ENCODE data around the gene ABCC4.
A peak's percentile ranks its signal among the peaks of the same experiment; 100 is the strongest.

The ABCC4 gene

DNA sequence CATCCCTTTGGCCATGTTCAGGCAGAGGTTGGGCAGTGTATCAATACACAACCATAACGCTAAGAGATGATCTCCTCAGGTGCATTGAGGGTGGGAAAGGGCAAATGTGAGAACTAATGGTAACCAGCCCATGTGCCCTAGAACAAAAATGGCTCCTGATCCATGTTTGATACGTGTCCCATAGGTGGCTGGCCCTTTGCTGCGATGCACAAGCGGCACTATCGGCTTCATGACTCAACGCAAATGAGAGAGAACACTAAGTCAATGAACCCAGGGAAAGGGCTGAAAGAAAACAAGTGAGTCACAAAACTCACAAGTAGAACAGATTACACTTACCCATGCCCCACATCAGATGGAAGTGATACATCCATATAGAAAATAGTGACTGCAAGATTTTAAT lies 201.7 kb downstream of the ABCC4 start:
- H3K4me3 ChIP-seq (ENCODE audit: low read length), result no peak overlapping the region
- TF ChIP-seq, protein P1, sequence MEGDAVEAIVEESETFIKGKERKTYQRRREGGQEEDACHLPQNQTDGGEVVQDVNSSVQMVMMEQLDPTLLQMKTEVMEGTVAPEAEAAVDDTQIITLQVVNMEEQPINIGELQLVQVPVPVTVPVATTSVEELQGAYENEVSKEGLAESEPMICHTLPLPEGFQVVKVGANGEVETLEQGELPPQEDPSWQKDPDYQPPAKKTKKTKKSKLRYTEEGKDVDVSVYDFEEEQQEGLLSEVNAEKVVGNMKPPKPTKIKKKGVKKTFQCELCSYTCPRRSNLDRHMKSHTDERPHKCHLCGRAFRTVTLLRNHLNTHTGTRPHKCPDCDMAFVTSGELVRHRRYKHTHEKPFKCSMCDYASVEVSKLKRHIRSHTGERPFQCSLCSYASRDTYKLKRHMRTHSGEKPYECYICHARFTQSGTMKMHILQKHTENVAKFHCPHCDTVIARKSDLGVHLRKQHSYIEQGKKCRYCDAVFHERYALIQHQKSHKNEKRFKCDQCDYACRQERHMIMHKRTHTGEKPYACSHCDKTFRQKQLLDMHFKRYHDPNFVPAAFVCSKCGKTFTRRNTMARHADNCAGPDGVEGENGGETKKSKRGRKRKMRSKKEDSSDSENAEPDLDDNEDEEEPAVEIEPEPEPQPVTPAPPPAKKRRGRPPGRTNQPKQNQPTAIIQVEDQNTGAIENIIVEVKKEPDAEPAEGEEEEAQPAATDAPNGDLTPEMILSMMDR (conservative IDR thresholded peaks at IDR 0.05; ENCODE audit: low read depth, low read length), result no peak
- DNase-seq (ENCODE audit: low read depth), result no peak

DNA sequence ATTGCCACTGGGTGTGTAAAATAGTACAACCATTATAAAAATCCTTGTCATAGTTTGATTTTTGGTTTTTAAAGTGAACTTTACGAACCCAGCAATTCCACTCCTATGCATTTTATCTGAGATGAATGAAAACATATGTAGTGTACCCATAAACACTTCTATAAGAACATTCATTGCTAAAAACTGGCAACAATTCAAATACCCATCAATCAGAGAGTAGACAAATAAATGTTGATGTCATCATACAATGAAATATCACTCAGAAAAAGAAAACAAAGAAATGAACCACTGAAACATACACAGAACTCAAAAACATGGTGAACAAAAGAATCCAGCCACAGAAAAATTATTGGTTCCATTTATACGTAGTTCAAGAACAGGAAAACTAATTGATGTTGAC lies 202.3 kb downstream of the ABCC4 start:
- no peak overlapping the region for H3K4me3 ChIP-seq (ENCODE audit: low read length)
- TF ChIP-seq, protein P1 (conservative IDR thresholded peaks at IDR 0.05; ENCODE audit: low read depth, low read length), result no peak
- DNase-seq (ENCODE audit: low read depth), result no peak

GRCh38 chr13:95091755-95092154 lies 209.5 kb downstream of the ABCC4 start:
- TF ChIP-seq, protein P1 (conservative IDR thresholded peaks at IDR 0.05; ENCODE audit: low read depth, low read length), result no peak
- no peak for DNase-seq (ENCODE audit: low read depth)
- no peak overlapping the region for H3K4me3 ChIP-seq (ENCODE audit: low read length)

- TF ChIP-seq, protein P1 (conservative IDR thresholded peaks at IDR 0.05; ENCODE audit: low read depth, low read length), result no peak
- no peak overlapping the region for H3K4me3 ChIP-seq (ENCODE audit: low read length)
- DNase-seq (ENCODE audit: low read depth), result peak; percentile 13
These were observed 213.4 kb downstream of the ABCC4 start for GRCh38 chr13:95087746-95088305.

DNA sequence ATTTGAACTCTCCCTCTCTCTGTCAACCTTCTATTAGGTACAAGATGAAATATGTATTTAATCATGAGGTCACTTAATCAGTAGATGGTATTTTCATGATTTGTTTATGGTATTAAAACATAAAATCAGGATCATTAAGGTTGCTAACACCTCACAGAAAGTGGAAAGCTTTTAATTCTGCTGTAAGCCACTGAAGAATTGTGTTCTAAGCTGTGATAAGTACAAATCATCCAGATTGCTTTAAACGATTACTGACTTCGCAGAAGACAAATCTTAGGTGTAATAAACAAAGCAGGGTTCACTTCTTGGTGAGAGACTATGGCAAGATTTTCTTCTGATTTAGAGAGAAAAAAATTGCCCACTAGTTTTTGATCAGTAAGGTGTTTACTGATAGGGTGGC lies 214.5 kb downstream of the ABCC4 start:
- DNase-seq (ENCODE audit: low read depth), result no peak
- TF ChIP-seq, protein P1 (conservative IDR thresholded peaks at IDR 0.05; ENCODE audit: low read depth, low read length), result no peak
- no peak overlapping the region for H3K4me3 ChIP-seq (ENCODE audit: low read length)

DNA sequence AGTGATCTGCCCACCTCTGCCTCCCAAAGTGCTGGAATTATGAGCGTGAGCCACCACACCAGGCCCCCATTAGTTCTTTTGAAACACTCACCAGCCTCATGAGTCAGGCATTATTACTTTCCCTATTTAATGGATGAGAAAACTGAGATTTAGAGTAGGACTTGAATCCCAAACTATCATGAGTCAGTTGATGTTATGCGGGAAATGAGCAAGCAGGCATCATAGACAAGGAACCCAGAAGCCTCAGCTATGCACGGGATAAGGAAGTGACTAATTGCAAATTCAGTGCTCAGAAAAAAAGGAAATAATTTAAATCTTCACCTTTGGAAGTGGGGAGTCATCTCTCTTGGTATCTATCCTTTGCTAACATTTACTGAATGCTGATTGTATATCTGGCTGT lies 217.5 kb downstream of the ABCC4 start:
- H3K4me3 ChIP-seq (ENCODE audit: low read length), result no peak overlapping the region
- no peak for DNase-seq (ENCODE audit: low read depth)
- TF ChIP-seq, protein P1 (conservative IDR thresholded peaks at IDR 0.05; ENCODE audit: low read depth, low read length), result no peak

- H3K4me3 ChIP-seq (ENCODE audit: low read length), result no peak overlapping the region
- TF ChIP-seq, protein P1 (conservative IDR thresholded peaks at IDR 0.05; ENCODE audit: low read depth, low read length), result no peak
- DNase-seq (ENCODE audit: low read depth), result no peak
These were observed 218.2 kb downstream of the ABCC4 start for GRCh38 chr13:95083066-95083465.

All from retinal pigment epithelial cell (primary cell).